ENCODE data around the gene ZNF408.

DNA sequence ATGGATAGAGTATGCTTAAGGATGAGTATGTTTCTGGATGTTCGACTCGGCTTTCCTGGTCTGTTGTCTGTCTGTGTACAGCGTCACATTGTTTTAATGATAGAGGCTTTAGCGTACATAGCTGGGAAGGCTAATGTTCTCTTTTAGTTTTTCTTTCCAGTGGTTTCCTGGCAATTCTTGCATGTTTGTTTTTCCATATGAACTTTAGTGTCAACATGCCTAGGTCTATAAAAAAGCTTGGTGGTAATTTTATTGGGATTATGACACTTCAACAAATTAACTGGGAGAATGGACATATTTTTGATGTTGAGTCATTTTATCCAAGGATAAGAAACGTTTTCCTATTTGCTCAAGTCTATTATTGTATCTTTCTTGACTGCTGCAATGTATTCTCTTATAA lies 35.8 kb downstream of the ZNF408 start:
- TF ChIP-seq, protein P1, sequence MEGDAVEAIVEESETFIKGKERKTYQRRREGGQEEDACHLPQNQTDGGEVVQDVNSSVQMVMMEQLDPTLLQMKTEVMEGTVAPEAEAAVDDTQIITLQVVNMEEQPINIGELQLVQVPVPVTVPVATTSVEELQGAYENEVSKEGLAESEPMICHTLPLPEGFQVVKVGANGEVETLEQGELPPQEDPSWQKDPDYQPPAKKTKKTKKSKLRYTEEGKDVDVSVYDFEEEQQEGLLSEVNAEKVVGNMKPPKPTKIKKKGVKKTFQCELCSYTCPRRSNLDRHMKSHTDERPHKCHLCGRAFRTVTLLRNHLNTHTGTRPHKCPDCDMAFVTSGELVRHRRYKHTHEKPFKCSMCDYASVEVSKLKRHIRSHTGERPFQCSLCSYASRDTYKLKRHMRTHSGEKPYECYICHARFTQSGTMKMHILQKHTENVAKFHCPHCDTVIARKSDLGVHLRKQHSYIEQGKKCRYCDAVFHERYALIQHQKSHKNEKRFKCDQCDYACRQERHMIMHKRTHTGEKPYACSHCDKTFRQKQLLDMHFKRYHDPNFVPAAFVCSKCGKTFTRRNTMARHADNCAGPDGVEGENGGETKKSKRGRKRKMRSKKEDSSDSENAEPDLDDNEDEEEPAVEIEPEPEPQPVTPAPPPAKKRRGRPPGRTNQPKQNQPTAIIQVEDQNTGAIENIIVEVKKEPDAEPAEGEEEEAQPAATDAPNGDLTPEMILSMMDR (IDR thresholded peaks at IDR 0.05; ENCODE audit: borderline replicate concordance, extremely low read depth, low read length, poor library complexity, severe bottlenecking) = no peak
- TF ChIP-seq EZH2 (IDR thresholded peaks at IDR 0.05; ENCODE audit: borderline replicate concordance, low read depth, low read length, severe bottlenecking) = no peak

All from DND-41 (cell line).